Liver (tissue), 9 donors: ENCODE data around the gene ARNT2. TPM values are rescaled to one million over a fixed set of nuclear protein-coding genes. Genes with fewer than 3 reads are reported as not detected.

ENCODE experiments used
- DNase-seq: peaks from one replicate; pipeline ENCODE4 v3.0.0-alpha.2; 2017; ENCODE audit warnings: low spot score
- H3K27ac ChIP-seq, 2 donors: one replicate each; pipeline ENCODE4 v1.7.0; 2013; ENCODE audit warnings: inconsistent platforms in 2 of 2, low read length in 2 of 2, control low read depth in 1 of 2, low read depth in 1 of 2, mild to moderate bottlenecking in 1 of 2
- H3K27me3 ChIP-seq, 4 donors: one replicate each; pipeline versions ENCODE4 v1.6.1 to v1.7.0; 2013; ENCODE audit warnings: low read length in 3 of 4, inconsistent platforms in 1 of 4, mild to moderate bottlenecking in 1 of 4, moderate library complexity in 1 of 4; ENCODE audit not compliant: control insufficient read depth in 4 of 4, insufficient read depth in 4 of 4
- H3K36me3 ChIP-seq, 4 donors: one replicate each; pipeline versions ENCODE4 v1.6.1 to v1.7.0; 2013; ENCODE audit warnings: low read length in 3 of 4, mild to moderate bottlenecking in 3 of 4, low read depth in 1 of 4, moderate library complexity in 1 of 4; ENCODE audit not compliant: control insufficient read depth in 4 of 4, insufficient read depth in 3 of 4
- H3K4me1 ChIP-seq, 4 donors: one replicate each; pipeline versions ENCODE4 v1.6.1 to v1.7.0; 2013; ENCODE audit warnings: low read length in 3 of 4, mild to moderate bottlenecking in 3 of 4, moderate library complexity in 1 of 4; ENCODE audit not compliant: control insufficient read depth in 4 of 4, insufficient read depth in 4 of 4
- H3K4me3 ChIP-seq, 3 donors: one replicate each; pipeline versions ENCODE4 v1.6.1 to v1.7.0; 2013; ENCODE audit warnings: low read length in 3 of 3, control low read depth in 1 of 3, low read depth in 1 of 3, mild to moderate bottlenecking in 1 of 3
- H3K9ac ChIP-seq, 2 donors: one replicate each; pipeline ENCODE4 v1.7.0; 2013; ENCODE audit warnings: low read length in 2 of 2, mild to moderate bottlenecking in 2 of 2, moderate library complexity in 2 of 2, control low read depth in 1 of 2, low read depth in 1 of 2
- H3K9me3 ChIP-seq, 4 donors: one replicate each; pipeline versions ENCODE4 v1.6.1 to v1.7.0; 2013; ENCODE audit warnings: low read length in 3 of 4; ENCODE audit not compliant: control insufficient read depth in 4 of 4
- EGR1 ChIP-seq, 2 donors: IDR thresholded peaks; 2 replicates each; pipeline ENCODE4 v1.6.1; 2016 to 2018; ENCODE audit warnings: antibody characterized with exemption in 2 of 2, low read depth in 2 of 2
- FOXA1 ChIP-seq: IDR thresholded peaks from 2 replicates; pipeline ENCODE4 v1.6.1; 2016; ENCODE audit warnings: antibody characterized with exemption
- FOXA2 ChIP-seq: IDR thresholded peaks from 2 replicates; pipeline ENCODE4 v1.6.1; 2016; ENCODE audit warnings: antibody characterized with exemption
- GABPA ChIP-seq, 2 donors: IDR thresholded peaks in 1 of 2; conservative IDR thresholded peaks in 1 of 2; 2 replicates each; pipeline ENCODE4 v1.6.1; 2016; ENCODE audit warnings: antibody characterized with exemption in 2 of 2, mild to moderate bottlenecking in 1 of 2, moderate library complexity in 1 of 2
- HNF4A ChIP-seq, 2 donors: conservative IDR thresholded peaks; 2 replicates each; pipeline ENCODE4 v1.6.1; 2016; ENCODE audit warnings: antibody characterized with exemption in 2 of 2, mild to moderate bottlenecking in 2 of 2
- HNF4G ChIP-seq: IDR thresholded peaks from 2 replicates; pipeline ENCODE4 v1.6.1; 2016; ENCODE audit warnings: antibody characterized with exemption
- JUND ChIP-seq, 2 donors: IDR thresholded peaks; 2 replicates each; pipeline ENCODE4 v1.6.1; 2016; ENCODE audit warnings: antibody characterized with exemption in 2 of 2
- NR2F2 ChIP-seq: IDR thresholded peaks from 2 replicates; pipeline ENCODE4 v1.6.1; 2016; ENCODE audit warnings: antibody characterized with exemption
- RAD21 ChIP-seq, 2 donors: IDR thresholded peaks; 2 replicates each; pipeline ENCODE4 v1.6.1; 2016; ENCODE audit warnings: antibody characterized with exemption in 2 of 2, mild to moderate bottlenecking in 2 of 2
- REST ChIP-seq: IDR thresholded peaks from 2 replicates; pipeline ENCODE4 v1.6.1; 2016; ENCODE audit warnings: antibody characterized with exemption, mild to moderate bottlenecking
- RXRA ChIP-seq, 2 donors: IDR thresholded peaks; 2 replicates each; pipeline ENCODE4 v1.6.1; 2017 to 2018; ENCODE audit warnings: antibody characterized with exemption in 2 of 2, mild to moderate bottlenecking in 1 of 2
- SP1 ChIP-seq: IDR thresholded peaks from 2 replicates; pipeline ENCODE4 v1.6.1; 2018; ENCODE audit warnings: antibody characterized with exemption, mild to moderate bottlenecking
- TAF1 ChIP-seq: conservative IDR thresholded peaks from 2 replicates; pipeline ENCODE4 v1.6.1; 2016; ENCODE audit warnings: antibody characterized with exemption, mild to moderate bottlenecking
- YY1 ChIP-seq: IDR thresholded peaks from 2 replicates; pipeline ENCODE4 v1.6.1; 2016; ENCODE audit warnings: antibody characterized with exemption, mild to moderate bottlenecking
- WGBS: extraction: QIAGEN DNeasy Blood & Tissue Kit; methylation state at CpG from one replicate; pipeline ENCODE4 v1.1.7; 2013; 5-methylcytosine and 5-hydroxymethylcytosine counted together
- polyA plus RNA-seq, 2 donors: library from polyadenylated mRNA; stranded (reverse) in 1 of 2; unstranded in 1 of 2; fragments of 200-250 nt in 1 of 2; fragments of >200 nt in 1 of 2; fragmentation: Nextera tagmentation in 1 of 2; extraction: Ambion mirVana in 1 of 2; gene quantifications; one replicate each; pipeline versions ENCODE4 v1.2.1 to v1.2.3, GENCODE V29; 2013 to 2015
- total RNA-seq, 2 donors: library from RNA; depleted of rRNA; stranded (reverse); fragments of >200 nt; gene quantifications; one replicate each; pipeline ENCODE4 v1.2.3, GENCODE V29; 2014
- TF ChIP-seq, protein P1 (sequence below): IDR thresholded peaks from 2 replicates; pipeline ENCODE4 v1.6.1; 2016; ENCODE audit warnings: antibody characterized with exemption
- TF ChIP-seq, protein P2 (sequence below): IDR thresholded peaks from 2 replicates; pipeline ENCODE4 v1.6.1; 2016; ENCODE audit warnings: antibody characterized with exemption
- TF ChIP-seq, protein P3 (sequence below): fragments of 150-350 bp; IDR thresholded peaks from 2 replicates; pipeline ENCODE4 v1.5.1; 2017; ENCODE audit warnings: improper control_type of control experiment, low read depth, low read length; ENCODE audit not compliant: missing input control
- TF ChIP-seq, protein P4 (sequence below): IDR thresholded peaks from 2 replicates; pipeline ENCODE4 v1.6.1; 2016; ENCODE audit warnings: antibody characterized with exemption
- donor health status: healthy.
- donor health status: healthy.
- donor health status: healthy.
- donor health status: healthy.
- donor health status: healthy.

Gene ARNT2
- total and polyA plus RNA-seq, 4 donors = 0.17 to 0.92 (median 0.54) TPM

DNA sequence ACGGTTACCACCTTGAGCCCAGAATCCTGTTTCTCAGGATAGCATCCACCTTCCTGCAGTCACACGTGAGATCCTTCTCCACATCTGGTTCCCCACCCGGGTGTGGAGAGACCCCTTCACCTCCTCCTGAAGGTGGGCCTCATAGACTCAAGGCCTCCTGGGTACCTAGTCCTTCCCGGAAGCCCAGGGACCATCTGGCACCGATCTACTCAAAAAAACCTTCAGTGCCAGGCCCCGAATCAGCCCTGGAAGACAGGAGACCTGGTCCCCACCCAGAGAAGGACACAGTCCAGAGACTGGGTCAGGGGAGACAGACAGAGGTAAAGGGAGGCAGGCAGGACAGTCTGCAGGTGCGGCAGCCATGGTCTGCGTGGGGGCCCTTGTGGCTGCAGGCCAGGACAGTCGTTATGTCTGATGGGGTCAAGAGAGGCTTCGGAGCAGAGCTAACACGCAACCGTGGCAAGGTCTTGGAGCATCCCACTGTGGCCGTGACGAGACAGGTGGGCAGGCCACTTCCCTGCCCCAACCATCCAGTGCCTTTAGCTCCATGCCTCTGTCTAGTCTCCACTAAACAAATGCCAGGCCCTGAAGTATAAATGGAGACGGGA lies 178.7 kb downstream of the ARNT2 start:
- peaks cover 9 to 28% (median 25%) of the 10 kb centered on the region in 4 donors for H3K4me1 ChIP-seq
- H3K27ac ChIP-seq = no peak overlapping the region
- no peaks in the 10 kb centered on the region for H3K9me3 ChIP-seq
- TF ChIP-seq GABPA (IDR thresholded peaks at IDR 0.05 in 1 of 2, conservative IDR thresholded peaks at IDR 0.05 in 1 of 2) = no peak
- TF ChIP-seq YY1 = no peak
- TF ChIP-seq RAD21 (IDR thresholded peaks at IDR 0.05) = no peak
- TF ChIP-seq SP1 = no peak
- TF ChIP-seq JUND (IDR thresholded peaks at IDR 0.05) = no peak
- TF ChIP-seq TAF1 = no peak
- no peak for TF ChIP-seq RXRA (IDR thresholded peaks at IDR 0.05)
- no peaks in the 10 kb centered on the region for H3K27me3 ChIP-seq
- DNase-seq = no peak
- no peaks in the 10 kb centered on the region for H3K36me3 ChIP-seq
- no peak overlapping the region for H3K9ac ChIP-seq
- H3K4me3 ChIP-seq = no peak overlapping the region
- WGBS = 96% methylated on average over 15 of the region's 15 CpGs

GRCh38 chr15:80584561-80584964 lies 180.4 kb downstream of the ARNT2 start:
- Histone ChIP-seq H3K9me3 (no peaks in the 10 kb centered on the region), H3K36me3 (no peaks in the 10 kb centered on the region), H3K27ac (peak overlapping the region; percentile 45 to 49), H3K4me3 (no peak overlapping the region), H3K9ac (no peak overlapping the region), H3K27me3 (no peaks in the 10 kb centered on the region), H3K4me1 (peaks cover 9 to 28% (median 25%) of the 10 kb centered on the region in 4 donors)
- WGBS = 27% methylated on average over 7 of the region's 7 CpGs
- TF ChIP-seq SP1 (peak; percentile 82), NR2F2 (no peak), HNF4A (conservative IDR thresholded peaks at IDR 0.05) (peak; percentile 36 to 61), GABPA (IDR thresholded peaks at IDR 0.05 in 1 of 2, conservative IDR thresholded peaks at IDR 0.05 in 1 of 2) (no peak), RAD21 (IDR thresholded peaks at IDR 0.05) (peak; percentile 17 to 63), HNF4G (no peak), TAF1 (no peak), EGR1 (IDR thresholded peaks at IDR 0.05; ENCODE audit: low read depth in 2 of 2) (no peak), YY1 (peak; percentile 93), JUND (IDR thresholded peaks at IDR 0.05) (no peak), RXRA (IDR thresholded peaks at IDR 0.05) (peak; percentile 55 to 83), FOXA1 (peak; percentile 82), REST (no peak), FOXA2 (peak; percentile 97)
- TF ChIP-seq, protein P1, sequence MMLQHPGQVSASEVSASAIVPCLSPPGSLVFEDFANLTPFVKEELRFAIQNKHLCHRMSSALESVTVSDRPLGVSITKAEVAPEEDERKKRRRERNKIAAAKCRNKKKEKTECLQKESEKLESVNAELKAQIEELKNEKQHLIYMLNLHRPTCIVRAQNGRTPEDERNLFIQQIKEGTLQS = no peak
- TF ChIP-seq, protein P2, sequence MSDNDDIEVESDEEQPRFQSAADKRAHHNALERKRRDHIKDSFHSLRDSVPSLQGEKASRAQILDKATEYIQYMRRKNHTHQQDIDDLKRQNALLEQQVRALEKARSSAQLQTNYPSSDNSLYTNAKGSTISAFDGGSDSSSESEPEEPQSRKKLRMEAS = peak; percentile 64
- TF ChIP-seq, protein P3, sequence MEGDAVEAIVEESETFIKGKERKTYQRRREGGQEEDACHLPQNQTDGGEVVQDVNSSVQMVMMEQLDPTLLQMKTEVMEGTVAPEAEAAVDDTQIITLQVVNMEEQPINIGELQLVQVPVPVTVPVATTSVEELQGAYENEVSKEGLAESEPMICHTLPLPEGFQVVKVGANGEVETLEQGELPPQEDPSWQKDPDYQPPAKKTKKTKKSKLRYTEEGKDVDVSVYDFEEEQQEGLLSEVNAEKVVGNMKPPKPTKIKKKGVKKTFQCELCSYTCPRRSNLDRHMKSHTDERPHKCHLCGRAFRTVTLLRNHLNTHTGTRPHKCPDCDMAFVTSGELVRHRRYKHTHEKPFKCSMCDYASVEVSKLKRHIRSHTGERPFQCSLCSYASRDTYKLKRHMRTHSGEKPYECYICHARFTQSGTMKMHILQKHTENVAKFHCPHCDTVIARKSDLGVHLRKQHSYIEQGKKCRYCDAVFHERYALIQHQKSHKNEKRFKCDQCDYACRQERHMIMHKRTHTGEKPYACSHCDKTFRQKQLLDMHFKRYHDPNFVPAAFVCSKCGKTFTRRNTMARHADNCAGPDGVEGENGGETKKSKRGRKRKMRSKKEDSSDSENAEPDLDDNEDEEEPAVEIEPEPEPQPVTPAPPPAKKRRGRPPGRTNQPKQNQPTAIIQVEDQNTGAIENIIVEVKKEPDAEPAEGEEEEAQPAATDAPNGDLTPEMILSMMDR = peak; percentile 12
- TF ChIP-seq, protein P4, sequence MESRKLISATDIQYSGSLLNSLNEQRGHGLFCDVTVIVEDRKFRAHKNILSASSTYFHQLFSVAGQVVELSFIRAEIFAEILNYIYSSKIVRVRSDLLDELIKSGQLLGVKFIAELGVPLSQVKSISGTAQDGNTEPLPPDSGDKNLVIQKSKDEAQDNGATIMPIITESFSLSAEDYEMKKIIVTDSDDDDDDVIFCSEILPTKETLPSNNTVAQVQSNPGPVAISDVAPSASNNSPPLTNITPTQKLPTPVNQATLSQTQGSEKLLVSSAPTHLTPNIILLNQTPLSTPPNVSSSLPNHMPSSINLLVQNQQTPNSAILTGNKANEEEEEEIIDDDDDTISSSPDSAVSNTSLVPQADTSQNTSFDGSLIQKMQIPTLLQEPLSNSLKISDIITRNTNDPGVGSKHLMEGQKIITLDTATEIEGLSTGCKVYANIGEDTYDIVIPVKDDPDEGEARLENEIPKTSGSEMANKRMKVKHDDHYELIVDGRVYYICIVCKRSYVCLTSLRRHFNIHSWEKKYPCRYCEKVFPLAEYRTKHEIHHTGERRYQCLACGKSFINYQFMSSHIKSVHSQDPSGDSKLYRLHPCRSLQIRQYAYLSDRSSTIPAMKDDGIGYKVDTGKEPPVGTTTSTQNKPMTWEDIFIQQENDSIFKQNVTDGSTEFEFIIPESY = no peak
- DNase-seq = no peak
